Hepatocyte (in vitro differentiated cells): ENCODE results near the gene PDF.

Experiments used
- CTCF ChIP-seq: fragments of 200-600 bp; sonication (generic); IDR thresholded peaks from 2 replicates; pipeline ENCODE4 v1.5.1; 2016; ENCODE audit warnings: antibody characterized with exemption, mild to moderate bottlenecking; ENCODE audit not compliant: poor library complexity
- EZH2 ChIP-seq: fragments of 200-600 bp; sonication (generic); IDR thresholded peaks from 2 replicates; pipeline ENCODE4 v1.6.1; 2016; ENCODE audit warnings: antibody characterized with exemption, mild to moderate bottlenecking, borderline replicate concordance

- TF ChIP-seq EZH2 (no peak), CTCF (no peak)
These were observed 10.3 kb downstream of the PDF start for GRCh38 chr16:69319826-69320739.
